RPMI8226 (cell line): ENCODE measurements around the gene PSMG4.
A peak's percentile ranks its signal among the peaks of the same experiment; 100 is the strongest.

Experiments
- DNase-seq: peaks from one replicate; pipeline ENCODE4 v3.0.0-alpha.2; 2015

PSMG4 gene

GRCh38 chr6:3252861-3253596 lies 5.7 kb upstream of the PSMG4 start:
- DNase-seq, result no peak

DNA sequence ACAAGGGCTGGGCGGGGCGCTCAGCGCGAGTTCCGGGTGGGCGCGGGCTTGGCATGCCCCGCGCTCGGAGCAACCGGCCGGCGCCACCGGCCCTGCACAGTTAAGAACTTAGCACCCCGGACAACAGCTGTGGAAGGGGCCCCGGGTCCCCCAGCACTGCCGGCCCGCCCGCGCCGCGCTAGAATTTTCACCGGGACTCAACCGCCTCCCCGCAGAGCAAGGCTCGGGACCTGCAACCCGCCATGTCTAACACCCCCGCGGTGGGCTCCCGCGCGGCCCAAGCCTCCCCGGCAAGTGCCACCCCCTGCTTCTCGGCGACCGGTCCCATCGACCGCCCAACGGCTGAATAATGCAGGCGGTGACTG lies 5.2 kb upstream of the PSMG4 start:
- no peak for DNase-seq

DNA sequence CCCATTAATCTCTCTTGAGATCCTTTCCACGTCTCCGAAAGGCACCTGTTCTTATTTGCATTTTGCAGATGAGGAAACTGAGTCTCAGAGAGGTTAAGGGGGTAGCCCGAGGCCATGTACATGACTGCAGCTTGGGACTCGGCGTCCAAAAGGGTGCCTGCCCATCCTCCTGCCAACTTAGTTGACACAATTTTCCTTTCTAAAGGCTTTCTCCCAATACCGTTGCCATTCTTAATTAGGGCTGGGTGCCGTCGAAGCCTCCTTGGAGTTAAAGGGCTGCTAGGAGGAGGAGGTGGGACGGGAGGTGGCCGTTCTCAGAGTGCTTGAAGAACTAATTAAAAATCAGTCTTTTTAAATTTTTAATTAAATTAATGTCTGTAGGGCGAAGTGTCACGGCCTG lies 546 bp upstream of the PSMG4 start:
- no peak for DNase-seq

- DNase-seq, result peak; percentile 77
These were observed 778 bp downstream of the PSMG4 start for GRCh38 chr6:3259491-3259958.

- DNase-seq, result peak; percentile 65
These were observed 1.5 kb downstream of the PSMG4 start for GRCh38 chr6:3260296-3260695.

DNA sequence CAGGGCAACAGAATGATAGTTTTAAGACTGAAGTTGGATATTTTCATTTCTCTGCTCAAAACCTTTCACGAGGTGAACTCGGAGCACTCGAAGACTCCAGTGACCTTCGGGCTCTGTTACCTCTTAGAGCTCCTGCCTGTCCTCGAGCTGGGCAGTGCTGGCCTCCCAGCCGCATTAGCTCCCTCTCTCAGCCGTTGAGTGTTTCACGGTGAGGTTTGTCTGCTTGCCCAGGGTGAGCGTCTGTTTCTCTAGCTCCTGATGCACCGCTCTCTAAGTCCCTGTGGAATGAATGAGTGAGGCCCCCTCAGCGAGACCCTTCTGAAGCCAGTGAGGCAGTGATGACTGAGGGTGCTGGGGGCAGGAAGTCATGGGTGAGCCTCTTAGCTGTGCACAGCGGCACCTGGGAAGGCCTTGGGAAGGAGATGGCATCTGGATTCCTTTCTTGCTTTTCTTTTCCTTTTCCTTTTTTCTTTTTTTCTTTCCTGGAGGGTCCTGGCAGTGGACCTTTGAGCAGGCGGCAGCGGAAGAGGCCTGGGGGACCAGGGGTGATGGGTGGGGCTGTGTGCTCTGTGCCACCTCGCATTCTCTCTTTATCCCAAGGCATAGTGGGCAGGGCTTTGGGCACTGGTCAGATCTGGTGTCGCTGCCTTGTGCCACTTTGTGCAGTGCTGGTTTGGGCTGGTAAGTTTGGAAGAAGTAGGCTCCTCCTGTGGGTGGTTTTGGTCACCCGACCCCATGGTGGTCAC lies 2.2 kb downstream of the PSMG4 start:
- no peak for DNase-seq

GRCh38 chr6:3261518-3261820 lies 2.7 kb downstream of the PSMG4 start:
- DNase-seq, result no peak

- no peak for DNase-seq
These were observed 3.2 kb downstream of the PSMG4 start for GRCh38 chr6:3261921-3262320.

DNA sequence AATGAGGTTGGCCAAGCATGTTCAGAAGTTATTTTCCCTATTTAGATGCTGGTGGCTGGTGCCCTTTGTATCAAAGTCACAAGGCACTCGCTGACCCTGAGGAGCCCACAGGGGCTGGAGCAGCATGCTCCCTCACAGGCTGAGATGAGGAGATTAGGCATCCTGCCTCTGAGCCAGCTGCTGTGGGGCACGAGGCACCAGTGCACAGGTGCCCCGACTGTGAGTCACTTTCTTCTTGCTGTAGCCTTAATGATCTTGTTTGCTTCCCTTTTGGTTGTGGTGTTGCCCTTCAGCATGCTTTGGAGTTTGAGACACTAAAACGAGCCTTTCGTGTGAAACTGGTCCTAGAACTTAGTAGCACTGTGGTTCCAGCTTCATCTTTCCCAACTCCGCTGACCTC lies 4.3 kb downstream of the PSMG4 start:
- DNase-seq, result no peak

GRCh38 chr6:3264356-3264755 lies 5.6 kb downstream of the PSMG4 start:
- DNase-seq, result no peak

DNA sequence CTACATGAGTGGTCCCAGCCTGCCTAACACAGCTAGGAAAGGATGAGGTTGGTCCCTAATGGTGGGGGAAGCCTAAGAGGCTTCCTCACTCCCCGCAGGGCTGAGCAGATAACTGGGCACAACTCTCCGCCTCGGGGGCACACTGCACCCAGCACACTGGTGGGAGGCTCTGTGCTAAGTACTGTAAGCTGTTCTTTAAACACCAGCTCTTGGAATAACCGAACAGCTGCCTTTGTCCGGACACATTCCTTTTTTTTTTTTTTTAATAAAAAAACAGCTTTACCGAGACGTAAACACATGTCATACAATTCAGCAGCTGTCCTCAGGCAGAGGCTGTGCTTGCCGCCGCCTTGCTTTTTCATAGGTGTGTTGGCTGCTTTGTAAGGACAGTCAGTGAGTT lies 6.9 kb downstream of the PSMG4 start:
- no peak for DNase-seq

GRCh38 chr6:3266170-3266569 lies 7.4 kb downstream of the PSMG4 start:
- DNase-seq, result no peak

- DNase-seq, result no peak
These were observed 8.4 kb downstream of the PSMG4 start for GRCh38 chr6:3267162-3267561.

DNA sequence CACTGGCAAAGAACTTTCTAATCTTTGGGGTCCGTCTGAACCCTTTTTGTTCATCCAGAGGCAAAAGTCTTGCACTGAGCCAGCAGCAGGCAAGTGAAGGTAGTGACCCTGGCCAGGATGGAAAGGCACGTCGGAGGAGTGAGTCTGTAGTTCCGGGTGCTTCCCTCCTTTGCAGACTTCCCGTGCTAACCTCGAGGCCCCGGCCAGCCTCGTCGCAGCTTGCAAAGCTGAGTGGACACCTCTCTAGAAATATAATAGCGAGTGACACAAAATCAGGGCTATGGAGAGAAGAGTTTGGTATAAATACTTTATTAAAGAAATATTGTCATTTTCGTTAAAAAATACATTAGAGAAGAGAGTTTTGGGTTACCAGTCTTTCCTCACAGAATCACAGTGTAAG lies 9.9 kb downstream of the PSMG4 start:
- DNase-seq, result no peak

DNA sequence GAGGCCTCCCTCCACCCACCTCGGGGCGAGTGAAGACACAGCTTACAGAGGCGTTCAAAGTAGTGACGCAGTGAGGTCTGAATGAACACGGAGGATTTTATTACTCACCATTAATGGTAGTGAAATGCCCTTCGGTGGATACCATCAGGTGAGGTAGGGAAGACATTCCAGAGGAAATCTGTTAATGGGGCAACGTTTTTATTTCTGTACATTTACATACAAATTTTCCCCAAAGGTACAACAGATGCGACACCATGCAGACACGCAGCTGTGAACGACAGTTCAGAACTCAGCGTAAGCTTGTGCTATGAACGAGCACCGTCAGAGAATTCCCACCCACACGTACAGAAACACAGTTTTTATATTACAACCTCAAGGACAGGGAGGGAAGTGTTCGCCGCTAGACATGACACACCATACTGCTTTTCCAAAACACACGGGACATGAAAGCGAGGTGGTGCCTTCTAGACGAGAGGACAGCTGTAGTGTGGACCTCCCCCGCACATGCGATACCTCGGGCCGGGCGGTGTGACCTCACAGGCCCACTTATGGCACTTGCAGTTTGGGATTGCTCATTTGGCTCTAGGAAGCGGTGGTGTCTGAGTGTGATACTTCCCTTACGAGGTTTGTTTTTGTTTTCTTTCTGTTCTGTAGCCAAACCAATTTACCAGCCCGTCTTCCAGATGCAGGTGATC lies 10.7 kb downstream of the PSMG4 start:
- DNase-seq, result no peak

DNA sequence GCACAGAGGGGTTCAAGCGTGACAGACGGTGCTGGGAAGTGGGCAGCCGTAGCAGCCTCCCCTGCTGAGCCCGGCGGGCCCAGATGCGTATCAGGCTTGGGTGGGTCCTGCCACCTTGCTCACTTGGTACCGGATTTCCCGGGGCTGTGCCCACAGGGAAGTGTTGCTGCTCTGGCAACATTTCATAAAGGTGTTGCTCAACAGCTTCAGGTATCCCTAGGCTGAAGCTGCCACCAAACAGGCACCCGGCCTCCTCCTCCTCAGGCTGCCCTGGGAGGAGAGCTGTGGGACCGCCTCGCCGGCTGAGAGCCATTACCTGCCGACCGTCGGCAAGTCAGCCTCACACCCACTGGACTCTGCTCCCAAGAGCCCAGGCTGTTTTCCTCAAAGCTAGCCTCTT lies 11.5 kb downstream of the PSMG4 start:
- DNase-seq, result no peak

- DNase-seq, result no peak
These were observed 13.0 kb downstream of the PSMG4 start for GRCh38 chr6:3271756-3272155.

- DNase-seq, result no peak
These were observed 14.3 kb downstream of the PSMG4 start for GRCh38 chr6:3272911-3273547.

DNA sequence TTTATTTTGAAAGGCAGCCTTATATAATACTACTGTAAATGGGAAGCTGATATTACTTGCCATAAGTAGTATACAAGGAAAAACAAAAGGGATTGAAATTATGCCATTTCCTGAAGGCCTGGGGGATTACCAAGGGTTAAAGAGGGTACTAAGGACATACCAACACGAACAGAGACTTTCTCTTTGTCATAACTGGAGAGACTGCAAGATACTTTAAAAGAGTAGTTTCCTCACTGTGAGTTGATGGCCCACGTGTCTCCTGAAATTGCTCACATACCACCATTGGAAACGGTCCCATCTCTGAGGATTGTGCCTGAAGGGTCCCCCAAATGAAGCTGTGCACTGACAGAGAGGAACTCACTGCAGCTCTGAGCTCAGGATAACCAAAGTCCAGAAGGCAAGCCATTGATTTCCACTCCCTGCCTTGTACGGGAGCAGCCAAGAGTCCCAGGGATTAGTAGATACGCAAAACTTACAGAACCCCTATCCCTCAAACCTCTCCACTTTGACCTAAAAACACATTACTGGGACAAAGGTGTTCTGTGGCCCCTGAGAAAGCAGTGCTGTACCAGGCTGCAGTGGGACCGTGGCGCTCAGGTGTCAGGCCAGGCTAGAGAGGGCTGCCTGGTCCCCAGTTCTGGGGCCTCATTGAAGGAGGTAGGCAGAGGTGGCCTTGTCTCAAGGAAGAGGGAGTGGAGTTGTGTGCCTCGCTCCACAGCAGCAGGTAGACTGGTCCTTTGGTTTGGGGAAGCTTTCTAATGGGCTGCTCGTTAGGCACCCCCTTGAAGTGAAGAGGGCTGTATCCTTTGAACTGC lies 15.2 kb downstream of the PSMG4 start:
- DNase-seq, result no peak

DNA sequence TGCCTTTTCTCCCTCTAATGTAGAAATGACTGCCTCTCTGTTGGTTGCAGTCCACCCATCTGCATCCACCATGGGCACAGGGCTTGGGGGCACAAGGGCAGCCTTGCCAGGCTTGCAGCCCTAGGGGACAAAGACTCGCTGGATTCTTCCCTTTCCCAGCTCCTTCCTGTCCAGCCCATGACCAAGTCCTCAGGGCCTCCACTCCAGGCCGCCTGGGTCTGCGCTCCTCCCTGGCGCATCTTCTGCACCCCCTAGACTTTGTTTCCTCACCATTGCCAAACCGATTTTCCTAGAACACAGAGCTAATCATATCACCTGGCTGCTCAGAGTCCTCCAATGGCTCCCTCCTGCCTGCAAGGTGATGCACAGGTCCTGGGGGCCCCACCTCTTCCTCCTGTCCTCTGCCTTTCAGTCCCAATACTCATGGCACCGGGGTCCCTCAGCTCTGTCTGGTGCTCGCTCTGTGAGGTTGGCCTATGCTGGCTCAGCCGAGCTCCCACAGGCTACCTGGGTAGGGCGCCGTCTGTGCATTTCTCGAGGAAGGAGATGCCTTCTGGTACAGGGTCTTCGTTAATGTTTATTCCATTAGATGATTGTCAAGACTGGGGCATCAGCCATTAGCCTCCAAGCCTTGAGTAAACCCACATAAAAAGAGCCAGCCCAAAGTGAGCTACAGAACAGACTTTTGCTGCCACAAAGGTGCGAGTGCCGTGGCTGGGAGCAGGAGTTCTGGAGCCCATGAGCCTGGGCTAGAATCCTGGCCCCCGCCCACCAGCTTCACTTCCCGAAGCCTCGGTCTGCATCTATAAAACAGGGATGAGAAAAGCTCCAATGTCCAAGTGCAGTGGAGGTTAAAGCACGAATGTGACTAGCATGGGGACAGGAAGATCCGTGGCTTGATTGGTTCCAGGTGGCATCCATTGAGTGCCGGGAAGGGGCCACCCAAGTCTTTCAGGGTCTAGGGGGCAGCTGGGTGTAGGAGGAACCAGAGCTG lies 17.7 kb downstream of the PSMG4 start:
- no peak for DNase-seq

DNA sequence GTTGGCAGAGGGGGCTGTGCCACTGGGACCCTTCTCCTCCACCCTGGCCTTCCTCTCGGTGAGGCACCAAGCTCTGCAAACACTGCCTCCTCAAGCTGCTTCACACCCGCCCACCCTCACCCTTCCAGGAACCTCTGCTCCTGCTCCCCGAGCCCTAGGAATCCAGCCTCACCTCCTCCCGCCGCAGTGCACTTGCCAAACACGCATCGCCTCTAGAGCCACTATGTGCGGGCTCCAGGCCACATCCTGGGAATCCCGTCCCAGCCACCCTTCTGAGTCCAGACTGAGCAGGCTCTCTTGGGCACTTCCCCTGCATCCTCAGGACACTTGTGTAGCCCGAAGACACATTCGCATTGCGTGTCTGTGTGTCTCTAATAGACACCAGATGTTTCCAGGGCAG lies 18.5 kb downstream of the PSMG4 start:
- no peak for DNase-seq
